Measurements from ENCODE around the gene RBM20.

RBM20 gene

DNA sequence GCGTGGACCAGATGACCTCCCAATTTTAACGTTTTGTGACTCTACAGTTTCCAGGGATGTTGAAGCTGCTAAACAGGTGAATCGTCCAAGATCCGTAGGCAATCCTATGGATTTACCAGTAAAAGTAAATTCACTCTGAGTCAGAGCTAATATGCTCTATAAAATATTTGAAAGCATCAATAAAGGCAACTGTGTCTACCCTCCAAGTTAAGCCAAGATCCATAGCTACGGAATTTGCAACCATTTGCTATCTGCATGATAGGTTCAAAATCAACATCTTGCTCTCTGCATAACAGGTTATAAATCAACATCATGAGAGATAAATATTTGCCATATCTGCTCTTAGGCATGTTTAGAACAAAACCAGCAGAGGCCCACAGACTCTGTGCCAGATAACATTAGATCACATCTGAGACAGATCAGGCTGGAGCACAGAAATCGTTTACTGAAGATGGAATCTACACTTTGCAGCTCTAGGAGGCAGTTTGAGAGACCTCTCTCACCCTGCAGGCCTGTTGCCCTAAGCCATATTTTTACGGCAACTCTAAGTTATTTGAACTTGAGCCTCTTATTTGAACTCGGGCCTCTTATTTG lies 146.9 kb downstream of the RBM20 start:
- no peak for DNase-seq

DNA sequence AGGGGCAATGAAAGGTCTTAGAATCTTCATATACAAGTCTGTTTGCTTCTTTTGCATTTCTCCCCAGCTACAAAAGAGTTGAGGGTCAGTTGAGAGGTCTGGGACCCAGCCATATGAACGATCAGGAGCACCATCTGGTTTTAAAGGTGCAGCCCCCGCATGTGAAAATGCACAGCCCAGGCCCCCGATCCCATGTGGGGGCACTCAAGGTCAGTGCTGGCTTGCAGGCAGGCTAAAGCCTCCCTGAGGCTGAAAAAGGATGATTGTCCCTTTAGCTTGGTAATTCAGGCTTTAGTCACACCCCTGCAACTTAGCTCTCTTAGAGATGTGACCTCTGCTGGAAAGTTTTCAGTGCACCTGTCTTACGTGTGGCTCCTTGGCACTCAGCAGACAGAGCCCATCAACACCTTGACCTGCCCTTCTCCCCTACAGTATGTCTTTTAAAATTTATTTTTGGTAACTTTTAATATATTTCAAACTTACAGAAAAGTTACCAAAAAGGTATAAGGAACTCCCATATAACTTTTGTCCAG lies 147.5 kb downstream of the RBM20 start:
- no peak for DNase-seq

DNA sequence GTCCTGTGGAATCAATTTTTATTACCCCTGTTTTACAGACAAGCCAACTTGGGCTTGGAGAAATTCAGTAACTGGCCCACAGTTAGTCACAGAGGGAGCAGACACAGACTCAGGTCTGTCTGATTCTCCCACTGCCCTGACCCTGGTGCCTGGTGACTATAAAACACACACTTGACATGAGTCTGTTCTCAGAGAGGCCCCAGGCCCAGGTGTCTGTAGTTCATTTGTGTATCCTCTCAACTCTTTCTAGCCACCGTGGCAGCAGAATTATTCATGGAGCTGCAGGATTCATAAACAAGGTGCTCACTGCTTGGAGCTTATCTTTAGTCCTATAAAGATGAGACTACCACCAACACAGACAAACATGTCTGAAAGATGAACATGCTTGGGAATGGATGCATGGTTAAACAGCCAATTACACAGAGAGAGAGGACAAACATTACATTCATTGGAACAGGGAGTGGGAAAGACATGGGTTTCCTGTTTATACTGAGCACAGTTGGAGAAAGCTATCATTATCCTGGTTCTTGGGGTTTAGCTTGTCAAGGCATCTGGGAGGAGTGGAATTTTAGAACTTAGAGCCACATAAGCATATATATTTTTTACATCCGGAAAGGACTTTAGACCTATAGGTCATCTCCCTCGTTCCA lies 148.5 kb downstream of the RBM20 start:
- DNase-seq = no peak

DNA sequence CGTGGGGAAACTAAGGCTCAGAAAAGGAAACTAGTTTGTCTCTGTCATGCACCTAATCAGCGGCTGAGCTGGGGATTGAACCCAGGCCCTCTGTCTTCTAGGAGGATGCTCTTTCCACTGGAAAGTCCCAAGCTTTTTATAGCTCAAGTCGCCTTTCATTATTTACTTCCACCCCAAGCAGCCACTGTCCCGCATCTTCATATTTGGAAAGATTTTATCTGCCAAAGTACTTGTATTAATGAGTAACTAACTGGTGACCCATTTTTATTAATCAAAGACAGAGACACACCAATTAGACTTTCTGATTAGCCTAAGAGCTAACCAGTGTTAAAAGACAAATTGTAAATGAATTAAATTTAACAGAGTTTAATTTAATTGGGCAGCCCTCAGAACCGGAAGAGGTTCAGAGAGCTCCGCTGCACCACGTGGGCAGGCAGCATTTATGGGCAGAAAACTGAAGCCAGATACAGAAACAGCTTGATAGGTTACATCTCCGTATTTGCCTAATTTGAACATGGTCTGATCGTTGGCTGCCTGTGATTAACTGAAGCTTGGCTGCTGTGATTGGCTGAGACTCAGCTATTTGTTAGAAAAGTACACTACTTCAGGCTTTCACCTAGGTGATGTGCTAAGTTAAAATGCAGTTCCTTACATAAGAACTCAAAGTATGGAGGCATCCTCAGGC lies 149.1 kb downstream of the RBM20 start:
- DNase-seq = no peak

DNA sequence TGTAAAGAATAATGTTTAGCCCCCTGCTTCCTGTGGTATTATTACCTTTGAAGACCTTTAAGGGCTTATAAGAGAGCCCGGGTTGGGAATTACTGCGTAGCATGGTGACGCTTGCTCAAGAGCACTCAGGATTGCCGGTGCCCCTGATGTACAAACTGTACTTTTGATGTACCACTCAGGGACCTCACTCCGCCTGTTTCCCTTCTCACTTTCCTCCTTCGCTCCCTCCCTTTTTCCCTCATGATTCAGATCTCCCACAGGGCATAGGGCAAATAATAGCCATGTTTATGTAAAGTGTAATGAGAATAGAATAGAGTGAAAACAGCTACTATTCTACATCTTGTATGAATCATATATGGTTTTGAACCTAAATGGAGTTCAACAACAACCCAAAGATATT lies 149.8 kb downstream of the RBM20 start:
- no peak for DNase-seq

DNA sequence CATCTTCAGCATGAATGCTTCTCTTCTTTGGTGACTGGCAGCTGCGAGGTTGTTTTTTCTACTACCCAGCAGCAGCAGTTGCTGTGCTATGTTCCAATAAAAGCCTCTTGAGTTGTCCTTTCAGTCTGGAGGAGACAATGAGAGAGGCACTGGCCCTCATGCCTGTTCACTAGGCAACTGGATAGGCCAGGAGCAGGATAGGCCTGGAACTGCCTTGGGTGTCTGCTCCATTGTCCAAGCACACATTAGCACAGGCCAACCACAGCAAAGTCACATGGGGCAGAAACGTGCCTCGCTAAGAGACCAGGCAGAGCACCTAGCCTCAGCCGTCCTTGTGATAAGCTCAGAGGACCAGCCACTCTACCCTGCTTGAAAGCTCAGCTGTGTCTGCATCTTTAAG lies 150.7 kb downstream of the RBM20 start:
- DNase-seq = no peak

- no peak for DNase-seq
Measured at GRCh38 chr10:110797416-110797815, 153.3 kb downstream of the RBM20 start.

GRCh38 chr10:110798340-110798739 lies 154.2 kb downstream of the RBM20 start:
- no peak for DNase-seq

DNA sequence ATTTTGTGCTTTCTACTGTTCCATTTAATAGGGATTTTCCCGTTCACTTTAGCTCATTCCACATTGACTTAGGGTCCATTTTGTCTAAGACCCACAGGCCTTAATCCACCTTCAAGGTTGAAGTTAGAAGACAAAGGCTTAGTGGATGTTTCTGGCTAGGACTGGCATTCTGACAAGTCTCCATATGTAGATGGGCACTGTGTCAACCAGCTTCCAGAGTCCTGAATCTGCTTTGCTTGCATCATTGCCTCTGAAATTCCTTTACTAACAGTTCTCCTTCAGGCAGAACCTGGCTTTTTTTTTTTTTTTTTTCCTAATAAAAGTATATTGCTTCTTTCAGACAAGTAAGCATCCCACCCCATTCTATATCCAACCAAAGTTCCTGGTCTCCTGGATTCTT lies 158.0 kb downstream of the RBM20 start:
- DNase-seq = no peak

- peak; percentile 10 to 31 for DNase-seq
Measured at GRCh38 chr10:110802551-110803238, 158.6 kb downstream of the RBM20 start.

DNA sequence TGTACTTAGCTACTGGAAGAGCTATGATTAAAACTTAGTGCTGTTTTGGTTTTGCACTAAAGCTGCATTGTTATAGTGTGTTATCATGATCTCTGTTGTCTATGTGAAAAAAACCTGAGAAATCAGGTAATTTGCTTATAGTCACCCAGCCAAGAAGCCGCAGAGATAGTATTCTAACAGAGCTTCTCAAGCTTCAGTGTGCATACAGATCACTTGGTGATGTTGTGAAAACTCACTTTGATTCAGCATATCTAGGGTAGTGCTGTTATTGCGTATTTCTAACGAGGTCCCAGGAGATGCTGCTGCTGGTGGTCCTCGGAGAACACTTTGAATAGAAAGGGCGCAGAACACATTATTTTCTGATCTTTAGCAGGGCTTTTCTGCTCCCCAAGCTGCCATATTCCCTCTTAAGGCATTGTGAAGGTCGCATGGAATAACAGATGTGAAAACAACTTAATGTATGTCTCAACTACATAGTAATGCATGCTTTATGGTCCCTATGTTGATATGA lies 159.2 kb downstream of the RBM20 start:
- no peak for DNase-seq

DNA sequence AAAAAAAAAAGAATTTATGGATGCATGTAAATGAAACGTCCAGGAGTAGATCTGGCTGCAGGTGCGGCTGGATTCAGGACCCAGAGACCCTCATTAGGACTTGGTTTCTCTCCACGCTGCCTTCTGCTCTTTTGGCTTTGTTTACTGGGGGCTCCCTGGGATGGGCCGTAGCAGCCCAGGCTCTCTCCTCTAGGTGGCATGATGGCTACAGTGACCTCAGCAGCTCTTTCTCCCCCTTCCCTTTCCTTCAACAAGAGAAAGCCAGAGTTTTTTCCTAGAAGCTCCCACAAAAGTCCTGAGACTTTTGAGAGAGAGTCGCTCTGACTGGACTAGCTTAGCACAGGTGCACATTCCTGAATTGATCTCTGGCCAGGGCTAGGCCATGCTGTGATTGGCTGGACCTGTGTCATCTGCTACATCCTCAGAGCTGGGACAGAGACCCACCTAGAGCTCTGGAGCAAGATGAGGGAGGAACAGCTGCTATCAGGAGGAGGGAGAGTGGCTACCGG lies 159.7 kb downstream of the RBM20 start:
- DNase-seq = peak; percentile 79 to 88

- DNase-seq = no peak
Measured at GRCh38 chr10:110804376-110804775, 160.2 kb downstream of the RBM20 start.

DNA sequence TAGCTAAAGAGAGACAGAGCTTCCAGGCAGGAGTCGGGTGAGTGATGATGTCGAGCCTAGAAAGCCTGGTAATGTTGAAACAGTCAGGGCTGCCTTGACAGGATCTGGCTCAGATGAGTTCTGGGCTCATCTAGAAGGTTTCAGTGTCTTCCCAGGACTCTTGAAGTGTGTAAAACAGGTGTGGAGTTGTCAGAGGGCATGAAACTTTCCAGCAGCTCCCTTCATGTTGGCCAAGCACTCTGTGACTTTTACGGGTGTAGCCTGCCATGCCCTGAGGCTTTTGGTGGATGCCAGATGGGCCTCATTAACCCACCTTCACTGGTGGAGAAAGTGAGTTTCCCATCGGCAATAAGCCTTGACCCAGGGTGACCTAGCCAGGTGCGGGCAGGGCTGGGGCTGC lies 161.2 kb downstream of the RBM20 start:
- DNase-seq = no peak

GRCh38 chr10:110806335-110806734 lies 162.2 kb downstream of the RBM20 start:
- no peak for DNase-seq

GRCh38 chr10:110808123-110808522 lies 164.0 kb downstream of the RBM20 start:
- no peak for DNase-seq

DNA sequence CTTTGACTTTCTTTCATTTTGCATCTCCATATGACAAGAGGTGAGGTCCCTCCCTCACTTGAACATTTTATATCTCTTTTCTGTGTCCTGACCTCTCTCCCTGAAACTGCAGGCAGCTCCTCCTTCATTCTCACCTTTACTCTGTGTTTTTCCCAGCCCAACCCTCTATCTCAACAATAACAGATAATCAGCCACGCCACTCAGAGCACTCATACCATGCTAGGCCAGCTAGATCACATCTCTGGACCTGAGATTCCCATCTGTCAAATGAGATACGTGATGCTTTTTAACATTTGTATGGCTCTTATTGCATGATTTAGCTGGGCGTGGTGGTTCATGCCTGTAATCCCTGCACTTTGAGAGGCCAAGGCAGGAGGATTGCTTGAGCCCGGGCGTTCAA lies 164.5 kb downstream of the RBM20 start:
- DNase-seq = no peak

- no peak for DNase-seq
Measured at GRCh38 chr10:110810625-110811024, 166.5 kb downstream of the RBM20 start.

GRCh38 chr10:110811791-110812581 lies 167.8 kb downstream of the RBM20 start:
- no peak for DNase-seq

DNA sequence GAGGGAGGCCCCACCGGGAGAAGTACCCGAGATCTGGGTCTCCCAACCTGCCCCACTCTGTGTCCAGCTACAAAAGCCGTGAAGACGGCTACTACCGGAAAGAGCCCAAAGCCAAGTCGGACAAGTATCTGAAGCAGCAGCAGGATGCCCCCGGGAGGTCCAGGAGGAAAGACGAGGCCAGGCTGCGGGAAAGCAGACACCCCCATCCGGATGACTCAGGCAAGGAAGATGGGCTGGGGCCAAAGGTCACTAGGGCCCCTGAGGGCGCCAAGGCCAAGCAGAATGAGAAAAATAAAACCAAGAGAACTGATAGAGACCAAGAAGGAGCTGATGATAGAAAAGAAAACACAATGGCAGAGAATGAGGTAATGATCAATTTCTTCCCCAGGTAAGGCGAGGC lies 168.4 kb downstream of the RBM20 start:
- DNase-seq = no peak

- no peak for DNase-seq
Measured at GRCh38 chr10:110813743-110814472, 169.8 kb downstream of the RBM20 start.

Data from Kasumi-1 (cell line).